ENCODE measurements around the gene BCKDHA. TPM values are rescaled to one million over a fixed set of nuclear protein-coding genes. Genes with fewer than 3 reads are reported as not detected.

BCKDHA gene
- total and polyA plus RNA-seq, 9 of the 15 experiments (the other 6 are each of a cell fraction or from before 2014, with no cell fraction given) = 4.5 to 52.5 (median 14.1) TPM

- Histone ChIP-seq H3K9me3 (replicated peaks; ENCODE audit: control insufficient read depth, insufficient read depth, low read depth, low read length) (no peaks in the 10 kb centered on the region), H3K4me3 (no peak overlapping the region), H3K4me2 (ENCODE audit: insufficient read depth, low read length) (no peak overlapping the region), H3K4me1 (replicated peaks in 1 of 2; ENCODE audit: control insufficient read depth in 2 of 2, insufficient read depth in 2 of 2, low read length in 2 of 2) (peaks cover 11 to 38% of the 10 kb centered on the region in 2 experiments; a peak in 4 of 5 replicates), H3K9ac (ENCODE audit: insufficient read depth in 1 of 2, low read depth in 2 of 2, low read length in 2 of 2) (no peak overlapping the region), H3K79me2 (ENCODE audit: control insufficient read depth, insufficient read depth, low read length) (peaks cover 18% of the 10 kb centered on the region), H2AFZ (ENCODE audit: low read depth, low read length) (no peak overlapping the region), H3K27ac (ENCODE audit: extremely low read depth, low read depth, low read length) (no peak overlapping the region), H4K20me1 (replicated peaks; ENCODE audit: control insufficient read depth, insufficient read depth, low read length) (no peaks in the 10 kb centered on the region), H3K9me1 (ENCODE audit: control insufficient read depth, insufficient read depth, low read length) (no peaks in the 10 kb centered on the region), H3K27me3 (ENCODE audit: control insufficient read depth in 2 of 2, insufficient read depth in 2 of 2, low read length in 2 of 2) (no peaks in the 10 kb centered on the region), H3K36me3 (ENCODE audit: control insufficient read depth, insufficient read depth, low read length) (no peaks in the 10 kb centered on the region)
- WGBS (ENCODE audit: insufficient coverage, low coverage, missing lambda C conversion rate) = 60% methylated on average over 2 of the region's 2 CpGs
- CTCF ChIA-PET (ENCODE audit: low intra/inter-chr PET ratio) = no interaction called here
- POLR2A ChIA-PET = interaction anchor here (1.2 kb wide), 1 partner anchor 21 kb away, joined by 3 read pairs; no protein-coding TSS in a partner anchor
- no TSS peak for BruUV-seq (replicated peaks)
- in situ Hi-C loops (cut with MboI) = no loop called here
- intact Hi-C loops (cut with micrococcal nuclease) = no loop called here
- no peak for DNase-seq (ENCODE audit: extremely low read depth in 1 of 4, low spot score in 3 of 4)
- TF ChIP-seq IRF9 (tag; IDR thresholded peaks at IDR 0.05) = no peak
- no peak for TF ChIP-seq ZNF146 (CRISPR knock-in tag; IDR thresholded peaks at IDR 0.05; ENCODE audit: unreplicated experiment)
- no peak for TF ChIP-seq PHF21A (IDR thresholded peaks at IDR 0.05; ENCODE audit: borderline replicate concordance, low read depth)
- no peak for TF ChIP-seq TOE1 (IDR thresholded peaks at IDR 0.05; ENCODE audit: borderline replicate concordance)
- TF ChIP-seq TOE1 (CRISPR knock-in tag; IDR thresholded peaks at IDR 0.05; ENCODE audit: borderline replicate concordance, low read depth) = no peak
- no peak for TF ChIP-seq ZNF253 (CRISPR knock-in tag; conservative IDR thresholded peaks at IDR 0.05)
- TF ChIP-seq, protein P1, sequence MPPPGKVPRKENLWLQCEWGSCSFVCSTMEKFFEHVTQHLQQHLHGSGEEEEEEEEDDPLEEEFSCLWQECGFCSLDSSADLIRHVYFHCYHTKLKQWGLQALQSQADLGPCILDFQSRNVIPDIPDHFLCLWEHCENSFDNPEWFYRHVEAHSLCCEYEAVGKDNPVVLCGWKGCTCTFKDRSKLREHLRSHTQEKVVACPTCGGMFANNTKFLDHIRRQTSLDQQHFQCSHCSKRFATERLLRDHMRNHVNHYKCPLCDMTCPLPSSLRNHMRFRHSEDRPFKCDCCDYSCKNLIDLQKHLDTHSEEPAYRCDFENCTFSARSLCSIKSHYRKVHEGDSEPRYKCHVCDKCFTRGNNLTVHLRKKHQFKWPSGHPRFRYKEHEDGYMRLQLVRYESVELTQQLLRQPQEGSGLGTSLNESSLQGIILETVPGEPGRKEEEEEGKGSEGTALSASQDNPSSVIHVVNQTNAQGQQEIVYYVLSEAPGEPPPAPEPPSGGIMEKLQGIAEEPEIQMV (tag; conservative IDR thresholded peaks at IDR 0.05; ENCODE audit: low read depth) = no peak
- TF ChIP-seq RAD51 (IDR thresholded peaks at IDR 0.05; ENCODE audit: borderline replicate concordance, low read depth) = no peak
- TF ChIP-seq MXI1 (IDR thresholded peaks at IDR 0.05; ENCODE audit: low read depth, low read length) = no peak
- TF ChIP-seq BRD4 (IDR thresholded peaks at IDR 0.05) = no peak
- no peak for TF ChIP-seq PHF8 (IDR thresholded peaks at IDR 0.05; ENCODE audit: borderline replicate concordance, low read length)
- TF ChIP-seq CBX3 (IDR thresholded peaks at IDR 0.05; ENCODE audit: borderline replicate concordance in 1 of 2, low read length in 2 of 2) = no peak
- no peak for TF ChIP-seq PHB (CRISPR knock-in tag; IDR thresholded peaks at IDR 0.05)
- TF ChIP-seq TGIF2 (CRISPR knock-in tag; IDR thresholded peaks at IDR 0.05) = no peak
- no peak for TF ChIP-seq SREBF1 (IDR thresholded peaks at IDR 0.05; ENCODE audit: borderline replicate concordance, low read depth, low read length)
- TF ChIP-seq POLR3A (IDR thresholded peaks at IDR 0.05; ENCODE audit: borderline replicate concordance, extremely low read depth, insufficient read depth, insufficient read length) = no peak
- TF ChIP-seq, protein P2, sequence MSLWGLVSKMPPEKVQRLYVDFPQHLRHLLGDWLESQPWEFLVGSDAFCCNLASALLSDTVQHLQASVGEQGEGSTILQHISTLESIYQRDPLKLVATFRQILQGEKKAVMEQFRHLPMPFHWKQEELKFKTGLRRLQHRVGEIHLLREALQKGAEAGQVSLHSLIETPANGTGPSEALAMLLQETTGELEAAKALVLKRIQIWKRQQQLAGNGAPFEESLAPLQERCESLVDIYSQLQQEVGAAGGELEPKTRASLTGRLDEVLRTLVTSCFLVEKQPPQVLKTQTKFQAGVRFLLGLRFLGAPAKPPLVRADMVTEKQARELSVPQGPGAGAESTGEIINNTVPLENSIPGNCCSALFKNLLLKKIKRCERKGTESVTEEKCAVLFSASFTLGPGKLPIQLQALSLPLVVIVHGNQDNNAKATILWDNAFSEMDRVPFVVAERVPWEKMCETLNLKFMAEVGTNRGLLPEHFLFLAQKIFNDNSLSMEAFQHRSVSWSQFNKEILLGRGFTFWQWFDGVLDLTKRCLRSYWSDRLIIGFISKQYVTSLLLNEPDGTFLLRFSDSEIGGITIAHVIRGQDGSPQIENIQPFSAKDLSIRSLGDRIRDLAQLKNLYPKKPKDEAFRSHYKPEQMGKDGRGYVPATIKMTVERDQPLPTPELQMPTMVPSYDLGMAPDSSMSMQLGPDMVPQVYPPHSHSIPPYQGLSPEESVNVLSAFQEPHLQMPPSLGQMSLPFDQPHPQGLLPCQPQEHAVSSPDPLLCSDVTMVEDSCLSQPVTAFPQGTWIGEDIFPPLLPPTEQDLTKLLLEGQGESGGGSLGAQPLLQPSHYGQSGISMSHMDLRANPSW (CRISPR knock-in tag; IDR thresholded peaks at IDR 0.05) = no peak
- no peak for TF ChIP-seq ZNF12 (CRISPR knock-in tag; IDR thresholded peaks at IDR 0.05)
- no peak for TF ChIP-seq HLTF (IDR thresholded peaks at IDR 0.05)
- no peak for FAIRE-seq
- no peak for ATAC-seq
Measured at GRCh38 chr19:41372501-41372900, 25.1 kb upstream of the BCKDHA start.

All from K562 (cell line).